ENCODE measurements around the gene RPL36.

- no peak for TF ChIP-seq POLR2A (IDR thresholded peaks at IDR 0.05)
- TF ChIP-seq, protein P1, sequence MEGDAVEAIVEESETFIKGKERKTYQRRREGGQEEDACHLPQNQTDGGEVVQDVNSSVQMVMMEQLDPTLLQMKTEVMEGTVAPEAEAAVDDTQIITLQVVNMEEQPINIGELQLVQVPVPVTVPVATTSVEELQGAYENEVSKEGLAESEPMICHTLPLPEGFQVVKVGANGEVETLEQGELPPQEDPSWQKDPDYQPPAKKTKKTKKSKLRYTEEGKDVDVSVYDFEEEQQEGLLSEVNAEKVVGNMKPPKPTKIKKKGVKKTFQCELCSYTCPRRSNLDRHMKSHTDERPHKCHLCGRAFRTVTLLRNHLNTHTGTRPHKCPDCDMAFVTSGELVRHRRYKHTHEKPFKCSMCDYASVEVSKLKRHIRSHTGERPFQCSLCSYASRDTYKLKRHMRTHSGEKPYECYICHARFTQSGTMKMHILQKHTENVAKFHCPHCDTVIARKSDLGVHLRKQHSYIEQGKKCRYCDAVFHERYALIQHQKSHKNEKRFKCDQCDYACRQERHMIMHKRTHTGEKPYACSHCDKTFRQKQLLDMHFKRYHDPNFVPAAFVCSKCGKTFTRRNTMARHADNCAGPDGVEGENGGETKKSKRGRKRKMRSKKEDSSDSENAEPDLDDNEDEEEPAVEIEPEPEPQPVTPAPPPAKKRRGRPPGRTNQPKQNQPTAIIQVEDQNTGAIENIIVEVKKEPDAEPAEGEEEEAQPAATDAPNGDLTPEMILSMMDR (IDR thresholded peaks at IDR 0.05): no peak
- TF ChIP-seq POLR2AphosphoS5 (IDR thresholded peaks at IDR 0.05): no peak
Observed at GRCh38 chr19:5664515-5664914, 25.6 kb upstream of the RPL36 start.
